ENCODE results near the gene RAB7B. TPM values are rescaled to one million over a fixed set of nuclear protein-coding genes. Genes with fewer than 3 reads are reported as not detected.

Gene RAB7B
- total RNA-seq, 1 experiment from 2014 or later, result 3.6 TPM

DNA sequence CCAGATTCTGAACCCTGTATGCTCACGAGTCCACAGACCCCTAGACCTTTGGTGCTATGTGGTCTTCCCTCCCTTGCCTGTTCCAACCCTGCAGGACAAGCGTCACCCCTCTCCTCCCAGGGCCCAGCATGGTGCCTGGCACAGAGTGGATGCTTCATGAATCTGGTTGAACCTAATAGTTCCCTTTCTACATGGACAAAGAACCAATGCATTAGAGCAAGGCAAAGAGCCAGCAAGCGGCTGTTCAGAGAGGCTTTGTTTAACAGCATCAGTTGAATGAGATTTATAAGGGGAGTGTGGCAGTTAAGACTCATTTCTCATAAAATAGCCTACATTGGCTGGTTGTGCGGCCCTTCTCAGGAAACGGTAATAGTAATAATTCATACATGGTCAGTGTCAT lies 74.9 kb downstream of the RAB7B start:
- no peaks in the 10 kb centered on the region for H3K9me3 Mint-ChIP-seq (ENCODE audit: unreplicated experiment)
- DNase-seq (ENCODE audit: unreplicated experiment), result no peak
- no peak for TF ChIP-seq CTCF (IDR thresholded peaks at IDR 0.05; ENCODE audit: unreplicated experiment)
- ChIA-PET CTCF (interaction anchor here (0.8 to 21.0 kb wide), 5 partner anchors 10 to 180 kb away, joined by 3 to 911 read pairs (median 4); no protein-coding TSS in a partner anchor), POLR2A (no interaction called here)
- H3K27me3 Mint-ChIP-seq (ENCODE audit: insufficient read depth, unreplicated experiment), result peaks cover 34% of the 10 kb centered on the region
- peaks cover 23% of the 10 kb centered on the region for H3K4me1 Mint-ChIP-seq (ENCODE audit: insufficient read depth, unreplicated experiment)
- H3K27ac Mint-ChIP-seq (ENCODE audit: low read depth, unreplicated experiment), result no peak overlapping the region
- intact Hi-C loops (cut with micrococcal nuclease), result no loop called here
- no peak overlapping the region for H3K4me3 Mint-ChIP-seq (ENCODE audit: unreplicated experiment)
- BruUV-seq (replicated peaks), result no TSS peak
- no peaks in the 10 kb centered on the region for H3K36me3 Mint-ChIP-seq (ENCODE audit: insufficient read depth, unreplicated experiment)

GRCh38 chr1:205927676-205928075 lies 75.5 kb downstream of the RAB7B start:
- no peak overlapping the region for H3K4me3 Mint-ChIP-seq (ENCODE audit: unreplicated experiment)
- POLR2A ChIA-PET, result interaction anchor here (0.9 to 2.1 kb wide), 2 partner anchors 42 to 50 kb away, joined by 5 to 8 read pairs; no protein-coding TSS in a partner anchor
- H3K27ac Mint-ChIP-seq (ENCODE audit: low read depth, unreplicated experiment), result no peak overlapping the region
- BruUV-seq (replicated peaks), result no TSS peak
- TF ChIP-seq CTCF (IDR thresholded peaks at IDR 0.05; ENCODE audit: unreplicated experiment), result no peak
- H3K27me3 Mint-ChIP-seq (ENCODE audit: insufficient read depth, unreplicated experiment), result peaks cover 34% of the 10 kb centered on the region
- H3K4me1 Mint-ChIP-seq (ENCODE audit: insufficient read depth, unreplicated experiment), result peaks cover 17% of the 10 kb centered on the region
- CTCF ChIA-PET, result interaction anchor here (0.7 to 21.0 kb wide), 8 partner anchors 10 to 181 kb away, joined by 3 to 911 read pairs (median 3); no protein-coding TSS in a partner anchor
- no peaks in the 10 kb centered on the region for H3K36me3 Mint-ChIP-seq (ENCODE audit: insufficient read depth, unreplicated experiment)
- intact Hi-C loops (cut with micrococcal nuclease), result no loop called here
- H3K9me3 Mint-ChIP-seq (ENCODE audit: unreplicated experiment), result no peaks in the 10 kb centered on the region
- no peak for DNase-seq (ENCODE audit: unreplicated experiment)

GRCh38 chr1:205927247-205927646 lies 75.9 kb downstream of the RAB7B start:
- peaks cover 34% of the 10 kb centered on the region for H3K27me3 Mint-ChIP-seq (ENCODE audit: insufficient read depth, unreplicated experiment)
- CTCF ChIA-PET, result interaction anchor here (0.6 to 21.0 kb wide), 11 partner anchors 10 to 439 kb away, joined by 3 to 911 read pairs (median 3); no protein-coding TSS in a partner anchor
- POLR2A ChIA-PET, result interaction anchor here (0.9 to 2.1 kb wide), 2 partner anchors 43 to 50 kb away, joined by 5 to 8 read pairs; no protein-coding TSS in a partner anchor
- peaks cover 14% of the 10 kb centered on the region for H3K4me1 Mint-ChIP-seq (ENCODE audit: insufficient read depth, unreplicated experiment)
- no TSS peak for BruUV-seq (replicated peaks)
- no peak overlapping the region for H3K27ac Mint-ChIP-seq (ENCODE audit: low read depth, unreplicated experiment)
- intact Hi-C loops (cut with micrococcal nuclease), result no loop called here
- no peak for TF ChIP-seq CTCF (IDR thresholded peaks at IDR 0.05; ENCODE audit: unreplicated experiment)
- no peaks in the 10 kb centered on the region for H3K36me3 Mint-ChIP-seq (ENCODE audit: insufficient read depth, unreplicated experiment)
- no peak for DNase-seq (ENCODE audit: unreplicated experiment)
- H3K9me3 Mint-ChIP-seq (ENCODE audit: unreplicated experiment), result no peaks in the 10 kb centered on the region
- no peak overlapping the region for H3K4me3 Mint-ChIP-seq (ENCODE audit: unreplicated experiment)

Other genes with a start within 250 kb of the RAB7B start
- 33.6 and 44.8 TPM in 2 replicates for gene RAB29, start 227.9 kb downstream of the RAB7B start, total RNA-seq (2022)
- gene SLC41A1, start 190.2 kb downstream of the RAB7B start, total RNA-seq (2022), result 48.8 and 49.7 TPM in 2 replicates
- not detected in 2 replicates for gene PM20D1, start 153.3 kb downstream of the RAB7B start, total RNA-seq (2022)
- gene SLC26A9, start 59.9 kb downstream of the RAB7B start, total RNA-seq (2022), result not detected in 2 replicates
- 0.79 and 0.81 TPM in 2 replicates for gene CTSE, start 20.5 kb upstream of the RAB7B start, total RNA-seq (2022)
- gene RHEX, start 49.8 kb upstream of the RAB7B start, total RNA-seq (2022), result not detected in 2 replicates
- gene AVPR1B, start 114.0 kb upstream of the RAB7B start, total RNA-seq (2022), result not detected in 2 replicates
- 19.4 and 21.8 TPM in 2 replicates for gene FAM72A, start 199.4 kb upstream of the RAB7B start, total RNA-seq (2022)
- 72.1 and 78.0 TPM in 2 replicates for gene SRGAP2, start 200.1 kb upstream of the RAB7B start, total RNA-seq (2022)